HG02763 (cell line): Measurements from ENCODE around the gene RBP3.
"Not testable (repeated sequence)": the region's sequence is repeated elsewhere in the genome, so short reads cannot be mapped to it uniquely, and the experiment has no call there.

Experiments used
- ATAC-seq: cut with Tn5 transposase; IDR thresholded peaks from one replicate; pipeline ENCODE4 v1.9.1; 2021; ENCODE audit warnings: mild to moderate bottlenecking, moderate library complexity; ENCODE audit not compliant: unreplicated experiment

RBP3 gene

DNA sequence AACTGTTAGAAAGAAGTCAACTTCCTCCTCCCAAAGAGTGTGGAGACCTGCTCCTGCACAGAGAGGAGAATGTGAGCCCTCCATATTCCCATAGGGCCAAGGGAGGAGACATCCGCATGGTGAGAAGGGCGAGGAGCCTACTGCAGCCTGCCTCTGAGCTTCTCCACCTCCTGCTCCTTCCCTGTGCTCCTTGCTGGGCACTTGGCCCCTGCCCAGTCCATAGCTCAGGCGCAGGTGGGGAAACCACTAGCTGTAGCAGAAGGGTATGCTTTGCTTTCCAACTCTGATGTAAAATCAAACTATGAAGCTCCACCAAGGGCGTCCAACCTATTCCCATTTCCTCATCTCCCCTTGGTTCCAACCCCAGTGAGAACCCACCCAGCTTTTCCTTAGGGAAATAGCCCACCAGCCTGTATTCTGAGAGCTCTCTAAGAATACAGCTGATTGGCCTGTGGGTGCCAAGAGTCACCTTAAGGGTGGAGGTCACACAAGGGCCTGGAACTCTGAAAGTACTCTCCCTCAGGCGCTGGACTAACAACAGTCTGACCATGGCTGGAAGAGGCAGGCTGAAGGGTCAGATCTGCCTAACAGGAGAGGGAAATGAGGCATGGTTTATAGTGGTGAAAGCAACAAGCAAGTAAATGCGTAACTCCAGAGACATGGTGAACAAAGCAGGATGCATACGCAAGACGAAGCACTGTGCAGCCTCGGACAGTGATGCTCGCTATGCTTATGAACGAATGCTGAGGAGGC lies 22.0 kb downstream of the RBP3 start:
- no peak for ATAC-seq

GRCh38 chr10:47370878-47371277 lies 22.7 kb downstream of the RBP3 start:
- no peak for ATAC-seq

GRCh38 chr10:47371629-47372485 lies 23.7 kb downstream of the RBP3 start:
- no peak for ATAC-seq

DNA sequence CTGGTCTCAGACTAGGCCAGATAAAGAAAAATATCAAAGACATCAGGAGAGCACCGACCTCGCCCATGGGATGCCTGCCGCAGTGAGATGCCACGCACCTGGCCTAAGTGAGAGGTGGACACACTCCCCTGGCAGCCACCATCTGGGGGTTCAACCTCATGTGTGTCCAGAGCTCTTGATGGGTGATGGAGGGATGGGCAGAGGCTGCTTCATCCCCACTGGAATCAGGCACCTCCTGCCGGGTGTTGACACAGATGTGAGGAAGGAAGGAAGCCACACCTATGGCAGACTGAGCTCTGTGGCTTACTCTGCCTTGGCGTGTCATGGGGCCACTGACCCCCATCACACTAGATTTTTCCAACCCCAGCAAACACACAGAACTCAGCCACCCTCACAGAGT lies 24.6 kb downstream of the RBP3 start:
- ATAC-seq = no peak

GRCh38 chr10:47374611-47375536 lies 26.7 kb downstream of the RBP3 start:
- no peak for ATAC-seq

GRCh38 chr10:47376522-47377220 lies 28.5 kb downstream of the RBP3 start:
- no peak for ATAC-seq

DNA sequence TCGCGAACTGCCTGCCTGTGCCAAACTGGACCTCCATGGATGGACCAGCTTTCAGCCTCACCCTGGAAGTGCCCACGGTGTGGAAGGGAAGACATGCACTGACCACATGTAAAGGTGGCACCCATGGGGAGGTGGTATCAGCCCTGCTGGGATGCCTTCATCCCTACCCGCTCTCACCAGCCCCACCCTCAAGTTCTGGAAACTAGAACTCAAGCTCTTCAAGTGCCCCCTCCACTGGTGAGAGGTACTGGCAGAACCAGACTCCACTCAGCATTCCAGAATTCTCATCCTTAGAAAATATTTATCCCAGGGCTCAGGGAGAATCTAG lies 30.0 kb downstream of the RBP3 start:
- no peak for ATAC-seq

DNA sequence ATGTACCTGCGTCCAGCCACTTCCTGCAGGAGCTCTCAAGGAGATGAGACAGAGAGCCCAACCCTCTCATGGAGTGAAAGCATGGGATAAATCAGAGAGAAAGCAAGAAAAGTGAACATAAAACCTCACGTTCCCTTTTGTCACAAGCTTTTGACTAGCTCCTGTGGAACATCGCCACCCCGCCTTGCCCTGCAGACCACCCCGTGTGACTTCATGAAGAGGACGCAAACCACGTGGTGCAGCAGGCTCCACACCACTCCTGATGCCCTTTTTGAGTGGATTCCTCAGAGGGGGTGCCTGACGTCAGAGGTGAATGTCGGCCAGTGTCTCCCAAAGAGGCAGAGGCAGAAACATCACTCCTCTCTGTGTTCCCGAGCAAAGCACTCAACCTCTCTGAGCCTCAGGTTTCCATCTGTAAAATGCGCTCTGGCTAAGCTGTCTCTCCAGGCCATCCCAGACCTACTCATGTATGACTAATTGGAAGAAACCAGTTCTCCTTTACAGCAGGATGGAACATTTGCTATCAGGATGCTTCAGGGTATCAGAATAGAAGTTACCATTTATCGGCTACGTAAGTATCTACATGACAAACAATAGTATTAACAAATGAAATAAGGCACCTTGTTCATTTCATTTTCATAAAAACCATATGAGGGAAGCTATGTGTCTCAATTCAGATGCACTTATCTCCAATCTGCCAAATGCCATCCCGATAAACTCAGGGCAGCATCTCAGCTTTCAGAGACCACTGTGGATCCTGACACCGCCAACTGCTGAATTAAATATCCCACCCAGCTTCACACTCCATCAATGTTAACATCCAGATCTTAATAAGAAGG lies 30.7 kb downstream of the RBP3 start:
- ATAC-seq = no peak

- no peak for ATAC-seq
Observed at GRCh38 chr10:47379445-47379785, 31.3 kb downstream of the RBP3 start.

DNA sequence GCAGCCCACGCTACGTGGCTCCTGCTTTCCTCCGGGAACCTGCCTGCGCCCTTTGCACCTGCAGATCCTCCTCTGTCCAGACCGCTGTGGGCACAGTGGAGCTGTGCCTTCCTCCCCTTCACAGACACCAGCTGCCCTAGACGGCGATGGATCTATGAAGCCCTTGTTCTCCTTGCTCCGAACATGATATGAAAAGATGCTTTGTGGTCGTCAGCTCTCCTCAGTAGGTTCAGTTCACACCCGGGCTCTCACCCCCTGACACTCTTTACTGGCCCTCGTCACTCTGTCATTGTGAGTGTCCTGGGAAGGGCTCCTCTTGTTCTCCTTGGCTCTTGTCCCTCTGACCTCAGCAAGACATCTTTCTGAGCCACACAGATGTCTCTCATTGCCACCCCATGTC lies 31.7 kb downstream of the RBP3 start:
- no peak for ATAC-seq

DNA sequence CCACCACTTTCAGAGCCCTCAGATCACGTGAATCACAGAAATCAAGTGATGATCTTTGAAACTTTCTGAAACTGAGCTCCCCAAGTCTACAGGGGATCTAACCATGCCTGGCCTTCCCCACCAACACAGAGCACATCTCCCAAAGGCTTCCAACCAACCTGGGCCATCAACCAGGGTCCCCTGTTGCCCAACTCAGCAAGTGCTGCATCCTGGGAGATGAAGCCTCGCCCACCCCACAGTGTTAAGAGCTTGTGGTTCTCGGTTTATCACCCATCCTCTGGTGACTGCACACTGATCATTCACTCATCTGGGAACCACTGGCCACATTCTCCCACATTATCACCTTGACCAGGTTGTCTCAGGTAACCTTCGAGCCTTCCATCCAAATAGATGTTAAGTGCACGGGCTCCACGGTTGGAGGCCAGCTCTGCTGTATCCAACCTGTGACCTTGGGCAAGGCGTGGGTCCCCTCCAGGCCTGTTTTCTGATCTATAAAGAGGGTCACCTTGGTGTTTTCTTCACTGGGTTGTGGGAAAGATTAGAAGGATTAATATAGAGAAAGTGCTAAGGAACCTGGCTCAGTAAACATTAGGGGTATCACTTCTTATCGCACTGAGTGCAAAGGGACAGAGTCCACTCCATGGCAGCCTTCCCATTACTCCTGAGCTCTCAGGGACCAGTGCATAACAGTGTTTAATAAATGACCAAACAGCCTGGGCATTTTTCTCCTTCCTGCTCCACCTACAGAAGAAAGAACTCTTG lies 32.4 kb downstream of the RBP3 start:
- no peak for ATAC-seq

DNA sequence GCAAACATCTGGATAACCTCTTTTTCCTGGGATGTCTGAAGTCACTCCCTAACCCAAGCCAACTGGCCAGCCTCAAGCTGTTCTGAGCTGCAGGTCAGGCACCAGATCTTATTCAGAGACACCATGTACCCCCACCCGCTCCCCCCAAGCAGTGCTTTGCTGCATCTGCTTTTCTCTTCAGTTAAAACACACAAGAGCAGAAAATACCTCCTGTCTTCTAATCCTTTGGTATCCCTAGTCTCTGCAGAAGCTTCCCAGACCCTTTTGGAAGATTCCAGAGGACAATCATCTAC lies 32.9 kb downstream of the RBP3 start:
- no peak for ATAC-seq

DNA sequence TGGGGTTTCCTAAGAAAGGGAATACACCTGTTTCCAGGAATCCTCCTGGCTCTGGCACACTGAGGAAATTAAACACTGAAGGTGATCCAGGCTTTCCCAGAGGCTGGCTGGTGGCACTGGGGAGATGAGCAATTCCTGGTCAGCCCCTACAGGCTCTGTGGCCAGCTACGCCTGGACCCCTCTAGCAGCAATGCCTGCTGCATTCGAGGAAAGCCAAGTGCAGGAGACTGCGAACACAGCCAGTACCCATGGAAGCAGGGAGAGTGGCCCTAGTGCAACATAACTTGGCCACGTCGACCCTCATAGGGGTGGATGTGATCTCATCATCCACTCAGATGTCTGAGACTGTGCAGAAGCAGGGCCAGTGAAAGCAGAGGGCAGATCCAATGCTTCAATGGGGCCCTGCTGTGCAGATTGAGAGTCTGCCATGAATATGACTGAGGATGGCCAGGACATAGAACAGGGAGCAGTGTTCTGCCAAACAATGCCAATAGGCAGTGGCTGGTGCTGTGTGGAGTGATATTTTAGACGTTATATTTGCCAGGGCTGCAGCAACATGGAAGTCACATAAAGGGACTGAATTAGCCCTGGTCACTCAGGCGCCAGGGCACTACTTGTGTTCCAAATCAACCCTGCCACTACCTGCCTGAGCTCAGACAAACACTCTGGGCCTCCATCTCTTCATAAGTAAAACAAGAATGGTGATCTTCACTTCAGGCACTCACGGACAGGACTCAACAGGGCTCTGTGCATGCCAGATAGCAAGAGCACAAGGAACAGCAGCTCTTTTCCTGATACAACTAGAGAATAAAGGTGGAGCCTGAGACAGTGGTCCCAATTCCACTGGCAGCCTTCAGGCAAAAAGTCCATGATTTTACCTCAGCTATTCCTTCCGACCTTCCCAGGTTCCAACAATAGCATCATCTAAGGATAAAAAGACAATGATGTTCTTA lies 33.5 kb downstream of the RBP3 start:
- no peak for ATAC-seq

DNA sequence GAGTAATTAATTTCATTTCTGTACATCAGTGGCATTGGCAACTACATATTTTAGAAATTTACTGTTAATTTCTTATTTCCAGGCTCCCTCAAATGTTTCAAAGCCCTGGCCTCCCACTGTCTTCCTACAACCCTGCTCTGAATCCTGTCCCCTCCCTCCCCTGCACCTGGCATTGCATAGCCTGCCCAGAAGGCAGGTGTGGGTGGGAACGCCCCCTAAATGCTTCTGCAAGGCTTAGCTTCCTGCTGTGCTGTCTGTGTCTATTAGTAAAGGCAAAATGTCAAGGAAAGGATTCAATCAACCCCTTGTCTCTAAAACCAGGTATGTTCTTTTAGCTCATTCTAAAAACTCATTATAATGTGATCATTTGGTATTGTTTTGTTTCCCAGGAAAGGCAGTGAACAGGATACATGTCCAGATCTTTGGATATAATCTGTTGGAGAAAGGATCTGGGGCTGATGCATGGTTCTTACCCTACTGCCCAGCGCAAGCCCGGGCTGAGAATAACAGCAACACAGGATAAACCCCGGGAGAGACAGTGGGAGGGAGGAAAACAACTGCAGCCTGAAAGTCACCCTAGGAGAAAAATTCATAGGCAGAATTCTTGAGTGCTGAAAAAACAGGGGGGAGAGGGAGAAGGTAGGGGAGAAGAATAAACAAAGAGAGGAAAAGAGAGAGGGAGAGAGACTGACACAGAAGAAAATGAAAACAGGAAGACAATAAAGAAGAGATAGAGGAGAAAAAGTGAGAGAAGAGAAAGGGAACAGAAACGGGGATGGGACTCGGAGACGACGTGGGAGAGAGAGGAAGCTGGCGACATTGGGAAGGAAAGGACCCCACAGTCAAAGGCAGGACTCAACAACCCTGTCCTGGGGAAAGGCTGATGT lies 35.3 kb downstream of the RBP3 start:
- ATAC-seq = no peak

DNA sequence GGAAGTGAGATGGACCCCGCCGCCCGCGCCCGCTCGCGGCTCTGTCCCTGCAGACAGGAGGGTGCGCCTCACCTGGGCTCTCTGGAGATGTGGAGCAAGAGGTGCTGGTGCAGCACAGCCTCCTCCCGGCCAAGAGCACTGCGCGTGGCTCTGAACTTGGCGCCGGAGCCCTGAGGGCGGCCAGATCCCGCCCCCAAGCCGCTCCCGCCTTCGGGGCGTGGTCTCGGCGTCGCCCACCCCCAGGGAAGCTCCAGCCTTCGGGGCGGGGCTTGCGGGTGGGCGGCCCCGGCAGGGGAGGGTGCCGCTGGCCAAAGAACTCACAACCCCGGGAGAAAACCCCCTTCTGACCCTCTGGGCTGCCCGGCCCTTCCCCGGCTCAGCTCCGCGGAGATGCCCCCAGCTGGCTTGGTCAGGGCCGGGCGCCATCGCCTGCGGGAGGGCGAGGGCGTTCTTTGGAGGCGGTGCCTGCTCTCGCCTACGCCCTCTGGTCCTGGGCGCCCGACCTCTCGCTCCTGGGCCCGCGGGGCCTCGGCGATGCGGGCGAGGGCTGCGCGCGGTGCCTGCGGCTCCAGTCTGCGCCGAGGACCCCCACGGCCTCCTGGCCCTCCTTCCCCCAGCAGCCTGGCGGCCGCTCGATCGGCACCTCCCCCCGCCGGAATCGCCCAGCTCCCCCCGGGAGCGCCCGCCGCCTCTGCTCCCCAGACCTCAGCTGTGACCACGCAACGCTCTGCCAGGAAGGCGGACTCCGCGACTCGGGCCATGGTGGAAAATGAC lies 36.2 kb downstream of the RBP3 start, which contains the start of gene ZNF488:
ZNF488 (minus strand) TSS at position 146 of the 774 bp plus-strand sequence. CDS start 15,464 bp downstream, outside the sequence.
- peak; percentile 90 for ATAC-seq

DNA sequence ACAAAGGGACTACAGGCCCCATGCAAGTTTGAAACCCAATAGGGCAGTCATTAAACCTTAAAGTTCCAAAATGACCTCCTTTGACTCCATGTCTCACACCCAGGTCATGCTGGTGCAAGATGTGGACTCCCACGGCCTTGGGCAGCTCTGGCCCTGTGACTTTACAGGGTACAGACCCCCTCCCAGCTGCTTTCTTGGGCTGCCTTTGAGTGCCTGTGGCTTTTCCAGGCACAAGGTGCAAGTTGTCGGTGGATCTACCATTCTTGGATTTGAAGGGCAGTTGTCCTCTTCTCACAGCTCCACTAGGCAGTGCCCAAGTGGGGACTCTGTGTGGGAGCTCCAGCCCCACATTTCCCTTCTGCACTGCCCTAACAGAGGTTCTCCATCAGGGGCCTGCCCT lies 37.9 kb downstream of the RBP3 start:
- not testable (repeated sequence) for ATAC-seq
